GM18511 (cell line): ENCODE data around the gene PDZD4.

ENCODE experiments used
- ATAC-seq: cut with Tn5 transposase; IDR thresholded peaks from one replicate; pipeline ENCODE4 v1.9.1; 2021; ENCODE audit warnings: mild to moderate bottlenecking, moderate library complexity; ENCODE audit not compliant: unreplicated experiment

PDZD4 gene

GRCh38 chrX:153829799-153830639 lies at the start of gene PDZD4:
Gene PDZD4, minus strand, starts transcription at chrX:153830544. Its CDS starts 246 bp downstream, at chrX:153830298.
- no peak for ATAC-seq

GRCh38 chrX:153879741-153880439 lies 49.5 kb upstream of the PDZD4 start:
- ATAC-seq: no peak

DNA sequence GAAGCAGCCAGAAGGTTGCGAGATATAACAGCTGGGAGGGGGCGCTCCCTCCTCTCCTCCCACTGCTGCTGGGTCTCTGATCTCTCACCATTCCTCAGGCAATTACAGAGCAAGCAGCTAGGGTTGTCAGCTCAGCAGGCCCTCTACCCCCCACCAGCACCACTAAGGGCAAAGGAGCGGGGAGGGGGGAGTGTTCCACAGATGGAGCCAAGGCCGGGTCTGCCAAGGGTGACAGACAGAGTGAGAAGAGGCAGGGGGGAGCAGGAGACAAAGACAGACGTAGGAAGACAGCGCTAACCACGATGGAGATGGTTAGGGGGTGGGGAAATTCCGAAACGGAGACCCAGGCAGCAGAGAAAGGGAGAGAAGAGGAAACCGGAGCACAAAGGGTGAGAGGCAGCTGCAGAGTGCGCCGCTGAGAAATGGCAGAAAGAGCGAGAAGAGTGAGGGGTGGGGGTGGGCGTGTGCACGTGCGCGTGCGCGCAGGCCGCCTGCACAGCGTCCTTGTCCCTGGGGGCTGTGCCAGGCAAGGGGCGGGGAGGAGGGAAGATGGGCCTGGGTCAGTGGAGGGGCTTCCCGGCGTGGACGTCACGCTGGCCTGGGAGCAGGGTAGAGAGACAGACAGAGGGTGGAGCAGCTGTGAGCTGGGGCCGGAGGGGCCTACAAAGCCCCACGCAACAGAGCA lies 48.8 kb upstream of the PDZD4 start:
- ATAC-seq: no peak

- no peak for ATAC-seq
Measured at GRCh38 chrX:153878345-153878744, 48.0 kb upstream of the PDZD4 start.

- ATAC-seq: no peak
Measured at GRCh38 chrX:153877571-153878261, 47.4 kb upstream of the PDZD4 start.

DNA sequence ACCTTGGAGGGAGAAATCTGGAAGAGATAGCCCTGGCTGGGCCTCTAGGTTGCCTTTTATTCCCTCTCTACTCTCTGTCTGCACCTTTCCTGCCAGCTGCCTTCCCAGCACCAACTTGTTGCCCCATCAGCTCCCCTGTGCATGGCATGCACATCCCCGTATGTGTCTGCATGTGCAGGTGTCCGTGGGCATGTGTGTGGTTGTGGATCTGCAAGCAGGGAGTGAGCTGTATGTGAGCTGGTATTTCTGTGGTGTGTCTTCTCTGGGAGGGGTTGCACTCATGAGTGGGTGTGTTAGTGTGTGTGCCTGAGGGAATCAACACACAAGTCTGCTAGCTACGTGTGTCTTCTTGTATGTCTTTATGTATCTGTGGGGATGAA lies 45.8 kb upstream of the PDZD4 start:
- no peak for ATAC-seq

DNA sequence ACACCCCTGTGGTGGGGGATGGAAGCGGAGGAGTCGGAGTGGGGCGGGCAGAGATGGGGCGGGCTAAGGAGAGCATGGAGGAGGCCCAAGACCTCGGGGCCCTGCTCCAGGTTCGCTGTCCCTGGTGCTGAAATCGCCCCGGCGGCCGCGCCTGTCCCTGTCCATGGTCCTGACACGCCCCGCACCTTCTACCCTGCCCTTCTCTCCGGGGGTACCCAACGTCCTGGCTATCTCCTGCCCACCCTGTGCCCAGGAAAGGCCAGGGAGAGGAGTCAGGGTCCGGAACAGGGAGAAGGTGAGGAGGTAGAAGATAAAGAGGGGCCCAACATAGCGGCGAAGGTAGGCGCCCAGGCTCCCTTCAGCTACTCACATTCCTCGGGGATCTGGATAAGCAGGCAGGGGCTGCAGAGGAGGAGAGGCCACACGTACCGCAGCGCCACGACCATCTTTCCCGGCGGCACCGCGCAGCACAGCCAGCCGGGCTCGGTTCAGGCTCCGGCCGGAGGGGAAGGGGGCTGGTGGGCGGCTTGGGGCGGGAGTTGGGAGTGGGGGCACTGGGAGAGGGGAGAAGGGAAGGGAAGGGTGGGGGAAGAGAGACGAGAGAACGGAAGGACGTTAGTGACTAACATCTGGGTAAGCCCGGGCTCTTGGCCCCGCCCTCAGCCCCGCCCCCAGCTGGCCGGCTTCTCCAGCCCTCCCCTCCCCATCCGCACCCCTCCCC lies 45.2 kb upstream of the PDZD4 start:
- ATAC-seq: no peak

- no peak for ATAC-seq
Measured at GRCh38 chrX:153874366-153875125, 44.2 kb upstream of the PDZD4 start.

DNA sequence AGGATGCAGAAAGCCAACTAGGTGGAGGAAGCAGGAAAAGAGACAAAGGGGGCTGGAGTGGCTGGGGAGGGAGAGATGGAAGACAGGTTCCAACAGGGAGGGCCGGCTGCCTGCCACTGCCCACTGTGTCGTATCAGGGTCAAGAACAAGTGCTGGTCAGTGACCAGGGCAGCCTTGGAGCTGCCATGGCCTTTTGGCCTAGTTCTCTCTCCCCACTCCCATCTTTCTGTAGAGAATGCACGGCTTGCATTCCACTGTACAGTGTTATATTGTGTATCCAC lies 43.7 kb upstream of the PDZD4 start:
- ATAC-seq: no peak

DNA sequence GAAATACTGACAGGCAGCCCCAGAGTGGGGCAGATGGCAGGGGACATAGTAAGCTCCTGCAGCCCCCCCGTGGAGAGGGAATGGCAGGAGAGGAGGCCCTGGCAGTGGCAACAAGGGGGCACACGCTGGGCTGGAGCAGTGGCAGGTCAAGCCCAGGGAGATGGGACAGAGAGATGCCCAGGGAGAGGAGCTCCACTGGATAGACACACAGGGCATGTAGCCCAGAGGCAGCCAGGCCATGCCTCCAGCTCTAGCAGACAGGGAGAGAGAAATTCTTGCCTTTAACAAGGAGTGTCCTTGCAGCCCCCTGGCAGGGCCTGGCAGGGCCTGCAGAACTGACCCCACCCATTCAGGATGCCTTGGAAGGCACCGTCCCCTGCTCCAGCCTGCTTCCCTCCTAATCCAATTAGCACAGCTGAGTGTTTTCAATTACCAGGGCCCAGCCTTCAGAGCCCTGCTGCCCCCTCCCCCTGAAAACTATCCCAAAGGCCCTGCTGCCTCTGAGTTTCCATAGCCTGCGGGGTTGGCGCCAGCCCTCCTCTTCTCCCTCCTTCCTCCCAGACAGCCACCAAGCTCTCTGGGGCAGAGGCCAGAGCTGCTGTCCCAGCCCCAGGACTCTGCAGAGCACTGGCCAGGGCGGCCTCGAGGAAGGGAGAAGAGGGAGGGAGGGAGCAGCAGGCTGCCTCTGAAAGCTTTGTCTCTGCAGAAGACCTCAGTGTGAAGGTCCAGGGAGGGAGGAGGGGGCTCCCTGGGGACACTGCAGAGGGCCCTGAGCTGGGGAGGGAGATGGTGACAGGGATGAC lies 43.1 kb upstream of the PDZD4 start:
- no peak for ATAC-seq

GRCh38 chrX:153871946-153872878 lies 41.9 kb upstream of the PDZD4 start:
- no peak for ATAC-seq

DNA sequence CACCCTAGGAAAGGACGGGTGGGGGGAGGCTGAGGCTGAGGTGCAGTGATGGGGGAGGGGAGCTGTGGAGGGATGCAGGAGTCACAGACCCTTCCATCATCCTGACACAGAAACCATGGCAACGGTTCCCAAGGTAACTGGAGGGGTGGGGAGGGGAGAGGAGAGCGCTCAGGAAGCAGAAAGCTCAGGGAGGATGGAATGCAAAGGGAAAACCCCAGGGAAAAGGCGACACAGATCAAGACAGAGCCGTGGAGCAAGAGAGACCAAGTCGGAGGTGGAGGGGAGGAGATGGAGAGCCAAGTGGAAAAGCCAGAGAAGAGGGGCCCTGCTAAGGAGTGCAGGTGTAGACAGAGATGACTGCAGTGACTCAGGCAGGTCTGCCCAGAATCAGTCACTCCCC lies 41.1 kb upstream of the PDZD4 start:
- no peak for ATAC-seq

DNA sequence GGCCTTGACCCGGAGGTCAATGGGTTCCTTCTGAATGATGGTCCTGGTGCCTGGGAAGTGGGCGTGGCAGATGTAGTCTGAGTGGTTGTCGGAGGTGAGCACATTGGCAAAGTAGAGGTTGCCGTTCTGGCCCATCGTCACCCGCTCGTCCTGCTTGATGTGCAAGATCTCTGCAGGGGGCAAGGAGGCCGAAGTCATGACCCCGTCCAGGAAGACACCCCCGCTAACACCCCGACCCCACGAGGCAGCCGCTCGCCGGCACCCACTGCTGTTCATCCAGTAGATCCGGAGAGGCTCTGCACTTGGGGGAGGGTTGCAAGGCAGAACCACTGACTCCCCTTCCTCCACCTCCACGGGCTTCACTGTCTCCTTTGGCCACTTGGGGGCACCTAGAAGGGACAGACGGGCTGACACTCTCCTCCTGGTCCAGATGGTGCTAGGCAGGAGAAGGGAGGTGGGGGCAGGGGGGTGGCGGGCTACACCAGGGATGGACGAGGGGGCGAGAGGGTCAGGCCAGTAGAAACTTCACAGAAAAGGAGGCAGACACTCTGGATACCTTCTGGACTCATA lies 40.5 kb upstream of the PDZD4 start:
- no peak for ATAC-seq

- ATAC-seq: no peak
Measured at GRCh38 chrX:153870288-153870690, 39.9 kb upstream of the PDZD4 start.

DNA sequence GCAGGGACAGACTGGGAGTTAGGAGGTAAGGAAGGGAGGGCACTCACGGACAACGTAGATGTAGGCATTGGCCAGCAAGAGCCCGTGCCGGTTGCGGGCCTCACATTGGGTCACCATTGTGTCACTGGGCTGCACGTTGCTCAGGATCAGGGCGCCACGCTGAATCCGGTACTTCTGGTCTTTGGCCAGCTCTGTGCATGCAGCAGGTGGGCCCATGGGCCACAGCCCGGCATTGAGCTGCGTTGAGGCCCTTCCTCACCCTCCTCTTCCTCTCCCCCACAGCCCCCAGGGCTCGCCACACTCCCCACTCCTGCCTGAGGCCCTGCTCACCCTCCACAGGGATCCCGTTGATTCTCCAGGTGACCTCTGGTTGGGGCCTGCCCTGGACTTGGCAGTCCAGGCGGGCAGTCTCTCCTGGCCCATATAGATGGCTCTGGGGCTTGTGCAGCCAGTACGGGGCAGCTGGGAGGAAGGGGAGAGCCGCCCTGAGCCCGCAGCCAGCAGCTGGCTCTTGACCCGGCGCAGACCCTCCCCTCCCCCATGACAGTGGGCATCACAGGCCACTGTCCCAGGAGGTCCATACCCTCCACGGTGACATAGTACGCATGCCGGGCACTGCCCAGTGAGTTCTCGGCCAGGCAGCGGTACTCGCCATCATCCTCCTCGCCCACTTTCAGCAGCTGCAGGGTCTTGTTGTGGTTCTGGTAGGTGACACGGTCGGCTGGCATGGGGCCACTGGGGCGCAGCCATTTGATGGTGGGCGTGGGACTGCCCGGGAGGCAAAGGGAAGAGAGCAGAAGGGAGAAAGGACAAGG lies 39.3 kb upstream of the PDZD4 start:
- no peak for ATAC-seq

GRCh38 chrX:153868576-153869472 lies 38.5 kb upstream of the PDZD4 start:
- no peak for ATAC-seq
